ENCODE results near the gene ADGRE1. TPM values are rescaled to one million over a fixed set of nuclear protein-coding genes. Genes with fewer than 3 reads are reported as not detected.

The ADGRE1 gene
- total and polyA plus RNA-seq, 2 experiments from 2014 or later, result not detected

DNA sequence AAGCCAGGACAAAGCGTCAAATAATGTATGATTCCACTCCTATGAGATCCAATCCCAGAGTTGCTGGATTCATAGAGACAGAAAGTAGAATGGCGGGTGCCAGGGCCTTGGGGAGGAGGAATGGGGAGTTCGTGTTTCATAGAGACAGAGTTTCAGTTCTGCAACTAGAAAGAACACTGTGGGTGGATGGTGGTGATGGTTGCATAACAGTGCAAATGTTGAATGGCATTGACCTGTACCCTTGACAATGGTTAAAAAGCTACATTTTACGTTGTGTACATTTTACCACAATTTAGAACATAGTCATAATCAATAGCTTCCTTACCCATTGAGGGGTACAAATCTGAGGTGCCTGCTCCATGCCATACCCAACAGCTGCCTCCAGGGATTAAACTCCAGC lies 100.5 kb downstream of the ADGRE1 start:
- Histone ChIP-seq H3F3A (ENCODE audit: insufficient read depth) (no peaks in the 10 kb centered on the region), H3K4me1 (ENCODE audit: insufficient read depth) (no peaks in the 10 kb centered on the region), H3K79me2 (ENCODE audit: insufficient read depth) (no peaks in the 10 kb centered on the region), H3K27me3 (replicated peaks; ENCODE audit: insufficient read depth) (no peaks in the 10 kb centered on the region), H3K9me2 (ENCODE audit: insufficient read depth) (no peaks in the 10 kb centered on the region), H3K4me2 (ENCODE audit: unreplicated experiment) (no peak overlapping the region), H3K36me3 (ENCODE audit: low read depth) (no peaks in the 10 kb centered on the region), H3K9me3 (ENCODE audit: low read depth) (no peaks in the 10 kb centered on the region), H3K27ac (no peak overlapping the region), H3K9ac (no peak overlapping the region), H2AFZ (no peak overlapping the region), H4K20me1 (ENCODE audit: insufficient read depth) (no peaks in the 10 kb centered on the region), H3K4me3 (no peak overlapping the region)
- in situ Hi-C loops (cut with MboI), result no loop called here
- no peak for DNase-seq
- WGBS, 2 experiments (ENCODE audit: low coverage in 1 of 2, low lambda C conversion rate in 2 of 2, missing lambda C conversion rate in 2 of 2), result 20 to 22% methylated on average over 4 of the region's 4 CpGs
- TF ChIP-seq EZH2 (IDR thresholded peaks at IDR 0.05; ENCODE audit: insufficient read depth, poor library complexity, severe bottlenecking), result no peak
- TF ChIP-seq EZH2phosphoT487 (IDR thresholded peaks at IDR 0.05; ENCODE audit: insufficient read depth, low read depth), result no peak

DNA sequence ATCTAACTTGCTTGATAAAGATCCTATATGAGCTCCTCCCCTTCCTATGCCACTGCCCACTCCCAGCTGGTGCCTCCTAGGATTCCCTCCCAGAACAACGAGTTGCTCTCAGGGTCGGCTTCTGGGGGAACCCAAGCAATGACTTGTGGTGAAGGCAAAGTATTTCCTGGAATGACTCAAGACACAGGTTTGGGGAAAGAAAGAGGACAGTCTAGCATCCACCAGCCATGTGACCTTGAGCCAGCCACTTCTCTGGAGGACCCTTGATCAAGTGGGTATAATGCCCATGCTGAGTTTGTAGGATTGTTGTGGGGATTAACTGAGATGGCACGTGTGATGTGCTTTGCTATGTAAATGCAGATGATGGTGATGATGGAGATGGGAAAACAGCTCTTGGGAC lies 100.9 kb downstream of the ADGRE1 start:
- in situ Hi-C loops (cut with MboI), result no loop called here
- Histone ChIP-seq H3K9me3 (ENCODE audit: low read depth) (no peaks in the 10 kb centered on the region), H4K20me1 (ENCODE audit: insufficient read depth) (no peaks in the 10 kb centered on the region), H3K4me2 (ENCODE audit: unreplicated experiment) (no peak overlapping the region), H2AFZ (no peak overlapping the region), H3K36me3 (ENCODE audit: low read depth) (no peaks in the 10 kb centered on the region), H3K9ac (no peak overlapping the region), H3K4me3 (no peak overlapping the region), H3K27me3 (replicated peaks; ENCODE audit: insufficient read depth) (no peaks in the 10 kb centered on the region), H3K9me2 (ENCODE audit: insufficient read depth) (no peaks in the 10 kb centered on the region), H3K79me2 (ENCODE audit: insufficient read depth) (no peaks in the 10 kb centered on the region), H3F3A (ENCODE audit: insufficient read depth) (no peaks in the 10 kb centered on the region), H3K4me1 (ENCODE audit: insufficient read depth) (no peaks in the 10 kb centered on the region), H3K27ac (no peak overlapping the region)
- DNase-seq, result no peak
- WGBS, 2 experiments (ENCODE audit: low coverage in 1 of 2, low lambda C conversion rate in 2 of 2, missing lambda C conversion rate in 2 of 2), result 0 to 2% methylated on average over 3 of the region's 3 CpGs
- TF ChIP-seq EZH2phosphoT487 (IDR thresholded peaks at IDR 0.05; ENCODE audit: insufficient read depth, low read depth) (no peak), EZH2 (IDR thresholded peaks at IDR 0.05; ENCODE audit: insufficient read depth, poor library complexity, severe bottlenecking) (no peak)

Small RNAs within 50 kb of the gene (small RNA-seq; reads per million reads assigned to genes)
- not detected for gene RF00017 (ENCODE audit: low read depth, low replicate concordance)

Other genes with a start within 250 kb of the ADGRE1 start
- gene TNFSF14, start 217.4 kb upstream of the ADGRE1 start, total RNA-seq (2014; rRNA removed; shearing (Covaris generic)), result not detected in 2 replicates
- gene TNFSF14, start 217.4 kb upstream of the ADGRE1 start, polyA plus RNA-seq (2016; fragmentation: Nextera tagmentation; extraction: Ambion mirVana), result not detected in 2 replicates
- 3.1 and 5.6 TPM in 2 replicates for gene C3, start 166.9 kb upstream of the ADGRE1 start, total RNA-seq (2014; rRNA removed; shearing (Covaris generic))
- 3.5 and 4.8 TPM in 2 replicates for gene C3, start 166.9 kb upstream of the ADGRE1 start, polyA plus RNA-seq (2016; fragmentation: Nextera tagmentation; extraction: Ambion mirVana)
- 75.7 and 77.3 TPM in 2 replicates for gene GPR108, start 150.0 kb upstream of the ADGRE1 start, total RNA-seq (2014; rRNA removed; shearing (Covaris generic))
- 78.8 and 83.5 TPM in 2 replicates for gene GPR108, start 150.0 kb upstream of the ADGRE1 start, polyA plus RNA-seq (2016; fragmentation: Nextera tagmentation; extraction: Ambion mirVana)
- gene TRIP10, start 147.9 kb upstream of the ADGRE1 start, total RNA-seq (2014; rRNA removed; shearing (Covaris generic)), result 48.0 and 68.2 TPM in 2 replicates
- gene TRIP10, start 147.9 kb upstream of the ADGRE1 start, polyA plus RNA-seq (2016; fragmentation: Nextera tagmentation; extraction: Ambion mirVana), result 48.9 and 50.1 TPM in 2 replicates
- gene SH2D3A, start 120.1 kb upstream of the ADGRE1 start, total RNA-seq (2014; rRNA removed; shearing (Covaris generic)), result not detected in 2 replicates
- gene SH2D3A, start 120.1 kb upstream of the ADGRE1 start, polyA plus RNA-seq (2016; fragmentation: Nextera tagmentation; extraction: Ambion mirVana), result 0.18 TPM in 1 of 2 replicates, not detected in the other
- not detected in 2 replicates for gene VAV1, start 114.9 kb upstream of the ADGRE1 start, total RNA-seq (2014; rRNA removed; shearing (Covaris generic))
- not detected in 2 replicates for gene VAV1, start 114.9 kb upstream of the ADGRE1 start, polyA plus RNA-seq (2016; fragmentation: Nextera tagmentation; extraction: Ambion mirVana)
- gene MBD3L2B, start 133.9 kb downstream of the ADGRE1 start, total RNA-seq (2014; rRNA removed; shearing (Covaris generic)), result not detected in 2 replicates
- gene MBD3L2B, start 133.9 kb downstream of the ADGRE1 start, polyA plus RNA-seq (2016; fragmentation: Nextera tagmentation; extraction: Ambion mirVana), result not detected in 2 replicates
- gene MBD3L5, start 143.0 kb downstream of the ADGRE1 start, total RNA-seq (2014; rRNA removed; shearing (Covaris generic)), result not detected in 2 replicates
- gene MBD3L5, start 143.0 kb downstream of the ADGRE1 start, polyA plus RNA-seq (2016; fragmentation: Nextera tagmentation; extraction: Ambion mirVana), result not detected in 2 replicates
- not detected in 2 replicates for gene MBD3L4, start 152.6 kb downstream of the ADGRE1 start, total RNA-seq (2014; rRNA removed; shearing (Covaris generic))
- not detected in 2 replicates for gene MBD3L4, start 152.6 kb downstream of the ADGRE1 start, polyA plus RNA-seq (2016; fragmentation: Nextera tagmentation; extraction: Ambion mirVana)
- gene MBD3L2, start 161.7 kb downstream of the ADGRE1 start, total RNA-seq (2014; rRNA removed; shearing (Covaris generic)), result not detected in 2 replicates
- not detected in 2 replicates for gene MBD3L2, start 161.7 kb downstream of the ADGRE1 start, polyA plus RNA-seq (2016; fragmentation: Nextera tagmentation; extraction: Ambion mirVana)
- not detected in 2 replicates for gene MBD3L3, start 171.1 kb downstream of the ADGRE1 start, total RNA-seq (2014; rRNA removed; shearing (Covaris generic))
- not detected in 2 replicates for gene MBD3L3, start 171.1 kb downstream of the ADGRE1 start, polyA plus RNA-seq (2016; fragmentation: Nextera tagmentation; extraction: Ambion mirVana)
- 9.4 and 13.8 TPM in 2 replicates for gene ZNF557, start 182.1 kb downstream of the ADGRE1 start, total RNA-seq (2014; rRNA removed; shearing (Covaris generic))
- gene ZNF557, start 182.1 kb downstream of the ADGRE1 start, polyA plus RNA-seq (2016; fragmentation: Nextera tagmentation; extraction: Ambion mirVana), result 4.6 and 4.7 TPM in 2 replicates

Data from GM23248 (cell line).